IMR-90 (cell line): ENCODE measurements around the gene RHOD. TPM values are rescaled to one million over a fixed set of nuclear protein-coding genes. Genes with fewer than 3 reads are reported as not detected.

ENCODE experiments used
- ATAC-seq: fragments of 200-7000 bp; cut with Tn5 transposase; 2 replicates; pipeline ENCODE4 v1.9.1; 2020; ENCODE audit warnings: low read depth, mild to moderate bottlenecking, moderate library complexity
- BruUV-seq: library from RNA; stranded (reverse); fragments of 400-500 nt; replicated peaks from 2 replicates; lab custom pipeline; 2021; lab: Mats Ljungman, UMichigan
- CTCF ChIA-PET: fragments of 300-600 bp; formaldehyde crosslinking; extraction: SDS; loops from one replicate; lab custom pipeline; 2021; ENCODE audit warnings: antibody characterized with exemption; lab: Yijun Ruan, JAX
- POLR2A ChIA-PET: fragments of 300-600 bp; sonication (Branson Sonifier 250); formaldehyde crosslinking; loops from one replicate; lab custom pipeline; 2022; ENCODE audit warnings: antibody characterized with exemption; ENCODE audit not compliant: unreplicated experiment; lab: Charles Lee
- DNase-seq: peaks from one replicate; pipeline ENCODE4 v3.0.0; 2013
- H2AFZ ChIP-seq: replicated peaks from 2 replicates; pipeline ENCODE3; 2013; ENCODE audit warnings: low read length, mild to moderate bottlenecking; ENCODE audit not compliant: poor library complexity
- H2AK5ac ChIP-seq: 2 replicates; pipeline ENCODE4 v1.6.1; 2013; ENCODE audit warnings: low read depth, low read length, inconsistent platforms
- H2AK9ac ChIP-seq: replicated peaks from 2 replicates; pipeline ENCODE3; 2013; ENCODE audit warnings: mild to moderate bottlenecking, low read depth, low read length, moderate library complexity; ENCODE audit not compliant: poor library complexity
- H2BK120ac ChIP-seq: 2 replicates; pipeline ENCODE4 v1.6.1; 2013; ENCODE audit warnings: low read depth, low read length, inconsistent platforms
- H2BK15ac ChIP-seq: 3 replicates; pipeline ENCODE4 v1.6.1; 2013; ENCODE audit warnings: low read depth, low read length, inconsistent platforms
- H2BK20ac ChIP-seq: 2 replicates; pipeline ENCODE4 v1.6.1; 2013; ENCODE audit warnings: low read depth, mild to moderate bottlenecking, inconsistent platforms, low read length, moderate library complexity
- H2BK5ac ChIP-seq: 2 replicates; pipeline ENCODE4 v1.6.1; 2013; ENCODE audit warnings: mild to moderate bottlenecking, low read depth, low read length, inconsistent platforms; ENCODE audit not compliant: poor library complexity, severe bottlenecking
- H3K14ac ChIP-seq: replicated peaks from 2 replicates; pipeline ENCODE4 v1.6.1; 2013; ENCODE audit warnings: low read depth, low read length, inconsistent platforms
- H3K18ac ChIP-seq: 2 replicates; pipeline ENCODE4 v1.6.1; 2013; ENCODE audit warnings: low read depth, low read length, control low read depth
- H3K23ac ChIP-seq: 2 replicates; pipeline ENCODE4 v1.6.1; 2013; ENCODE audit warnings: low read depth, low read length, inconsistent platforms
- H3K27ac ChIP-seq: 2 replicates; pipeline ENCODE4 v1.5.1; 2013; ENCODE audit warnings: mild to moderate bottlenecking, control low read depth, low read length; ENCODE audit not compliant: insufficient read depth
- H3K27me3 ChIP-seq: 2 replicates; pipeline ENCODE4 v1.6.1; 2013; ENCODE audit warnings: low read length; ENCODE audit not compliant: control insufficient read depth, insufficient read depth
- H3K36me3 ChIP-seq: 2 replicates; pipeline ENCODE4 v1.6.1; 2013; ENCODE audit warnings: low read length, mixed read lengths; ENCODE audit not compliant: control insufficient read depth, insufficient read depth
- H3K4ac ChIP-seq: 2 replicates; pipeline ENCODE4 v1.6.1; 2013; ENCODE audit warnings: low read depth, low read length, inconsistent platforms
- H3K4me1 ChIP-seq: 2 replicates; pipeline ENCODE4 v1.6.1; 2013; ENCODE audit warnings: low read length, mixed read lengths; ENCODE audit not compliant: control insufficient read depth, insufficient read depth
- H3K4me2 ChIP-seq: 2 replicates; pipeline ENCODE4 v1.6.1; 2013; ENCODE audit warnings: low read depth, mild to moderate bottlenecking, control low read depth, low read length, moderate library complexity
- H3K4me3 ChIP-seq: 2 replicates; pipeline ENCODE4 v1.5.1; 2013; ENCODE audit warnings: low read depth, mild to moderate bottlenecking, control low read depth, low read length, moderate library complexity; ENCODE audit not compliant: insufficient read depth
- H3K56ac ChIP-seq: 2 replicates; pipeline ENCODE4 v1.6.1; 2013; ENCODE audit warnings: low read length, inconsistent platforms; ENCODE audit not compliant: insufficient read depth; ENCODE audit errors: extremely low read depth
- H3K79me1 ChIP-seq, 2 experiments: 2 replicates each; pipeline ENCODE4 v1.6.1; 2013; ENCODE audit warnings: low read length in 2 of 2, inconsistent platforms in 1 of 2, low read depth in 1 of 2
- H3K9ac ChIP-seq: 2 replicates; pipeline ENCODE4 v1.6.1; 2013; ENCODE audit warnings: low read depth, low read length, control low read depth
- H3K9me1 ChIP-seq: 2 replicates; pipeline ENCODE4 v1.6.1; 2013; ENCODE audit warnings: low read length, inconsistent platforms; ENCODE audit not compliant: insufficient read depth
- H3K9me3 ChIP-seq: 2 replicates; pipeline ENCODE4 v1.6.1; 2013; ENCODE audit warnings: low read length; ENCODE audit not compliant: control insufficient read depth, insufficient read depth
- H4K20me1 ChIP-seq: 2 replicates; pipeline ENCODE4 v1.6.1; 2013; ENCODE audit warnings: low read length, inconsistent platforms; ENCODE audit not compliant: insufficient read depth
- H4K5ac ChIP-seq: 2 replicates; pipeline ENCODE4 v1.6.1; 2013; ENCODE audit warnings: mild to moderate bottlenecking, low read depth, low read length, control low read depth
- H4K8ac ChIP-seq, 2 experiments: 2 replicates each; pipeline ENCODE4 v1.6.1; 2013; ENCODE audit warnings: low read depth in 2 of 2, low read length in 2 of 2, control low read depth in 1 of 2, inconsistent platforms in 1 of 2
- H4K91ac ChIP-seq: 2 replicates; pipeline ENCODE4 v1.6.1; 2013; ENCODE audit warnings: low read depth, low read length, inconsistent platforms; ENCODE audit not compliant: insufficient read depth
- FOS ChIP-seq: fragments of 150-350 bp; IDR thresholded peaks from 2 replicates; pipeline ENCODE4 v1.6.1; 2016; ENCODE audit warnings: low read depth, low read length
- NFE2L2 ChIP-seq: fragments of 150-350 bp; IDR thresholded peaks from 2 replicates; pipeline ENCODE4 v1.6.1; 2016; ENCODE audit warnings: low read depth, mild to moderate bottlenecking, low read length
- RCOR1 ChIP-seq: IDR thresholded peaks from 2 replicates; pipeline ENCODE4 v1.6.1; 2012; ENCODE audit warnings: mild to moderate bottlenecking, low read length, improper control_type of control experiment; ENCODE audit not compliant: insufficient replicate concordance
- WGBS, 2 experiments: methylation state at CpG; one replicate each; pipeline versions ENCODE4 v1.1.5 to v1.1.7; 2013; ENCODE audit warnings: missing lambda C conversion rate in 2 of 2; ENCODE audit not compliant: insufficient read length in 1 of 2; ENCODE audit errors: extremely low coverage in 2 of 2; 5-methylcytosine and 5-hydroxymethylcytosine counted together
- dilution Hi-C: fragments of 300-500 bp; cut with HindIII; formaldehyde crosslinking; loops from one replicate; pipeline ENCODE4 v1.14.3; 2018; ENCODE audit warnings: low sequenced_read_pairs; ENCODE audit not compliant: unreplicated experiment
- in situ Hi-C: fragments of 300-500 bp; cut with MboI; formaldehyde crosslinking; loops from 3 replicates; pipeline ENCODE4 v1.14.3; 2019; ENCODE audit warnings: low sequenced_read_pairs, inconsistent platforms, mixed read lengths
- intact Hi-C: fragments of 100-400 bp; cut with micrococcal nuclease; formaldehyde crosslinking; loops from 2 replicates; pipeline ENCODE4 v1.10.0; 2022
- polyA plus RNA-seq, 3 experiments: library from polyadenylated mRNA; depleted of rRNA; stranded (reverse); fragments of >200 nt; gene quantifications; 2 replicates each; pipeline ENCODE4 v1.2.3, GENCODE V29; 2012; ENCODE audit warnings: low replicate concordance in 1 of 3
- total RNA-seq: library from RNA; depleted of rRNA; stranded (reverse); fragments of >200 nt; gene quantifications from 2 replicates; pipeline ENCODE4 v1.2.3, GENCODE V29; 2012

The RHOD gene
- total and polyA plus RNA-seq, 2 of the 4 experiments (the other 2 are of a cell fraction) = 4.7 to 10.9 TPM

DNA sequence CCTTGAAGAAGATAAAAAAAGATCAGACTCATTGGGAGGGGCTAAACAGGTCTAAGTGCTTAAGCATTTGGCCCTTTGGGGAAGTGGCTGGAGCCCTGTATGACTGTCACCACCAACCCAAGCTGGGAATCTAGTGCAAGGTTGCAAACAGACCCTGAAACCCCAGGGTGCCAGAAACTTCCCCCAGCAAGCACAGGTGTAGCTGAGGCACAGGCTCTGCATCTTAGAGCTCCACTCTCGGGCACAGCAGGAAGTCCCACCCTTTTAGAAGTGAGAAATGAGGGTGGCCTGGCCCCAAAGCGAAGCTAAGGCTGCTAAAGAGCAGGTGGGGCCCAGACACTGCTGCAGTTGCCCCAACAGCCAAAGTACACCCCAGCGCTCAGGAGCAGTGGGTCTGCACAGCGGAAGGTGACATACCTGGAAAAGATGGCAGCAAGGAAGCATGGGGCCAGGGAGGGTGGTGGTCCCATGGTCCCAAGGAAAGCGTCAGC is 56.6 kb downstream of the RHOD start:
- Histone ChIP-seq H4K8ac (no peak overlapping the region), H3K27me3 (peaks cover 2% of the 10 kb centered on the region; the same call in 1 of the 2 replicates), H3K79me1 (no peaks in the 10 kb centered on the region), H2BK120ac (no peak overlapping the region), H3K18ac (no peak overlapping the region), H3K36me3 (no peaks in the 10 kb centered on the region), H4K5ac (no peak overlapping the region), H4K91ac (no peak overlapping the region), H2BK5ac (no peak overlapping the region), H2BK20ac (no peak overlapping the region), H3K56ac (no peak overlapping the region), H3K27ac (no peak overlapping the region), H3K14ac (no peak overlapping the region; the same call in 1 of the 2 replicates), H3K23ac (no peak overlapping the region), H3K9ac (no peak overlapping the region), H3K4me1 (peaks cover 4% of the 10 kb centered on the region), H3K4me2 (no peak overlapping the region), H2AK5ac (no peak overlapping the region), H3K4me3 (no peak overlapping the region), H3K4ac (no peak overlapping the region), H2AFZ (no peak overlapping the region), H3K9me1 (no peaks in the 10 kb centered on the region), H3K9me3 (no peaks in the 10 kb centered on the region), H2AK9ac (no peak overlapping the region), H2BK15ac (no peak overlapping the region), H4K20me1 (no peaks in the 10 kb centered on the region)
- DNase-seq (no peak), ATAC-seq (no peak)
- intact Hi-C loops = no loop called here
- no TSS peak for BruUV-seq
- POLR2A ChIA-PET = no interaction called here
- TF ChIP-seq FOS (no peak), NFE2L2 (no peak), RCOR1 (no peak)
- CTCF ChIA-PET = no interaction called here
- in situ Hi-C loops = no loop called here
- dilution Hi-C loops = no loop called here
- WGBS, 2 experiments = 100% methylated on average over 1 of the region's 5 CpGs; no CpG with 5 or more reads in 1 of the 2 experiments
